Stomach (tissue), 4 donors: ENCODE measurements around the gene ADD1.

Experiments used
- POLR2A ChIP-seq, 4 donors: fragments of 450-650 bp; IDR thresholded peaks; one replicate each; pipeline ENCODE4 v1.6.1; 2016; ENCODE audit warnings: antibody characterized with exemption in 4 of 4, control low read depth in 2 of 4, mild to moderate bottlenecking in 1 of 4, moderate library complexity in 1 of 4
- POLR2AphosphoS5 ChIP-seq, 3 donors: sonication (generic); formaldehyde crosslinking; IDR thresholded peaks; one replicate each; pipeline ENCODE4 v1.6.1; 2016; ENCODE audit warnings: antibody characterized with exemption in 3 of 3
- TF ChIP-seq, protein P1 (sequence below), 7 experiments: fragments of 450-650 bp in 4 of 7; fragments of 200-600 bp in 3 of 7; sonication (generic) in 3 of 7; IDR thresholded peaks; one replicate each; pipeline ENCODE4 v1.5.1; 2016 to 2019; ENCODE audit warnings: antibody characterized with exemption in 7 of 7, control low read depth in 2 of 7, mild to moderate bottlenecking in 1 of 7

- no peak for TF ChIP-seq POLR2A (IDR thresholded peaks at IDR 0.05)
- TF ChIP-seq, protein P1, sequence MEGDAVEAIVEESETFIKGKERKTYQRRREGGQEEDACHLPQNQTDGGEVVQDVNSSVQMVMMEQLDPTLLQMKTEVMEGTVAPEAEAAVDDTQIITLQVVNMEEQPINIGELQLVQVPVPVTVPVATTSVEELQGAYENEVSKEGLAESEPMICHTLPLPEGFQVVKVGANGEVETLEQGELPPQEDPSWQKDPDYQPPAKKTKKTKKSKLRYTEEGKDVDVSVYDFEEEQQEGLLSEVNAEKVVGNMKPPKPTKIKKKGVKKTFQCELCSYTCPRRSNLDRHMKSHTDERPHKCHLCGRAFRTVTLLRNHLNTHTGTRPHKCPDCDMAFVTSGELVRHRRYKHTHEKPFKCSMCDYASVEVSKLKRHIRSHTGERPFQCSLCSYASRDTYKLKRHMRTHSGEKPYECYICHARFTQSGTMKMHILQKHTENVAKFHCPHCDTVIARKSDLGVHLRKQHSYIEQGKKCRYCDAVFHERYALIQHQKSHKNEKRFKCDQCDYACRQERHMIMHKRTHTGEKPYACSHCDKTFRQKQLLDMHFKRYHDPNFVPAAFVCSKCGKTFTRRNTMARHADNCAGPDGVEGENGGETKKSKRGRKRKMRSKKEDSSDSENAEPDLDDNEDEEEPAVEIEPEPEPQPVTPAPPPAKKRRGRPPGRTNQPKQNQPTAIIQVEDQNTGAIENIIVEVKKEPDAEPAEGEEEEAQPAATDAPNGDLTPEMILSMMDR (IDR thresholded peaks at IDR 0.05): no peak
- no peak for TF ChIP-seq POLR2AphosphoS5 (IDR thresholded peaks at IDR 0.05)
Observed at GRCh38 chr4:2824836-2825381, 18.7 kb upstream of the ADD1 start.
